Measurements from ENCODE around the gene ASXL1.
A peak's percentile ranks its signal among the peaks of the same experiment; 100 is the strongest.

Gene ASXL1

DNA sequence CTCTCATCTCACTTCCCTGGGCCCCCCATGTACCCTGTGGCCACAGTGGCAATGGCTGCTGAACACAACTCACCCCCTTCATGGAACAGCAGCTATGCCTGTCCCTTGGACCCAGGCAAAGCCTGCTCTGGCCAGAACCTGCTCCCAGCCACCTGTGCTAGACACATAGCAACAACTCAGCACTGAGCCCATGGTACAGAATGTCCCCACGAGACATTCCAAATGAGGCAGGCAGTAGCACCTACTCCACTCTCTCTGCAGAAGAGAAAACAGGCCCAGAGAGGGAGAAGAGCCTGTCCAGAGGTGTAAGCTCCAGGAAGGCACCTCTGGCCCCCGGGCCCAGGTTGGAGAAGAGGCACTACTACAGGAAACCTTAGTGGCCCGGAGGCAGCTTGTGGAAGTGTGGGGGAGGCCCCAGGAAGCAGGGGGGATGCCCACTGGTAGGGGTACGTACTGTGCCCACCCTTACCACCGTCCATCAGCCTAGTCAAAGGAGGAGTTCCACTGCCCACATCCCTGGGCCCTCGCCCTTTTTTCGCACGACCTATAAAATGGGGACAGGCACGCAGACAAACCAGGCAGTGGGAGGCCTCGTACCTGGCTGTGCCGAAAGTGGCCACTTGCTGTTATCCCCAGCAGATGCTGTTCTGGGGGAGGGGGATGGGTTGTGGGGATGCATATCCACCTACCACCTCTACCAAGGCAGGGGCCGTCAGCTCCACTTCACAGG lies 97.2 kb downstream of the ASXL1 start:
- H3K27me3 ChIP-seq (ENCODE audit: insufficient read depth, low read depth) = no peaks in the 10 kb centered on the region
- H2AFZ ChIP-seq (ENCODE audit: low read depth) = no peak overlapping the region
- H3K36me3 ChIP-seq (ENCODE audit: insufficient read depth) = no peaks in the 10 kb centered on the region
- H3K4me2 ChIP-seq = no peak overlapping the region
- no peak overlapping the region for H3K4me3 ChIP-seq (IDR thresholded peaks at IDR 0.05; ENCODE audit: insufficient read depth, low read depth, low read length)
- TF ChIP-seq, protein P1, sequence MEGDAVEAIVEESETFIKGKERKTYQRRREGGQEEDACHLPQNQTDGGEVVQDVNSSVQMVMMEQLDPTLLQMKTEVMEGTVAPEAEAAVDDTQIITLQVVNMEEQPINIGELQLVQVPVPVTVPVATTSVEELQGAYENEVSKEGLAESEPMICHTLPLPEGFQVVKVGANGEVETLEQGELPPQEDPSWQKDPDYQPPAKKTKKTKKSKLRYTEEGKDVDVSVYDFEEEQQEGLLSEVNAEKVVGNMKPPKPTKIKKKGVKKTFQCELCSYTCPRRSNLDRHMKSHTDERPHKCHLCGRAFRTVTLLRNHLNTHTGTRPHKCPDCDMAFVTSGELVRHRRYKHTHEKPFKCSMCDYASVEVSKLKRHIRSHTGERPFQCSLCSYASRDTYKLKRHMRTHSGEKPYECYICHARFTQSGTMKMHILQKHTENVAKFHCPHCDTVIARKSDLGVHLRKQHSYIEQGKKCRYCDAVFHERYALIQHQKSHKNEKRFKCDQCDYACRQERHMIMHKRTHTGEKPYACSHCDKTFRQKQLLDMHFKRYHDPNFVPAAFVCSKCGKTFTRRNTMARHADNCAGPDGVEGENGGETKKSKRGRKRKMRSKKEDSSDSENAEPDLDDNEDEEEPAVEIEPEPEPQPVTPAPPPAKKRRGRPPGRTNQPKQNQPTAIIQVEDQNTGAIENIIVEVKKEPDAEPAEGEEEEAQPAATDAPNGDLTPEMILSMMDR (conservative IDR thresholded peaks at IDR 0.05; ENCODE audit: low read depth, low read length) = no peak
- no peaks in the 10 kb centered on the region for H4K20me1 ChIP-seq (ENCODE audit: insufficient read depth)
- H3K4me1 ChIP-seq (ENCODE audit: low read depth, poor library complexity, severe bottlenecking) = peaks cover 18% of the 10 kb centered on the region
- H3K27ac ChIP-seq = no peak overlapping the region
- H3K9ac ChIP-seq = no peak overlapping the region
- no peaks in the 10 kb centered on the region for H3K79me2 ChIP-seq (ENCODE audit: insufficient read depth, low read depth)

DNA sequence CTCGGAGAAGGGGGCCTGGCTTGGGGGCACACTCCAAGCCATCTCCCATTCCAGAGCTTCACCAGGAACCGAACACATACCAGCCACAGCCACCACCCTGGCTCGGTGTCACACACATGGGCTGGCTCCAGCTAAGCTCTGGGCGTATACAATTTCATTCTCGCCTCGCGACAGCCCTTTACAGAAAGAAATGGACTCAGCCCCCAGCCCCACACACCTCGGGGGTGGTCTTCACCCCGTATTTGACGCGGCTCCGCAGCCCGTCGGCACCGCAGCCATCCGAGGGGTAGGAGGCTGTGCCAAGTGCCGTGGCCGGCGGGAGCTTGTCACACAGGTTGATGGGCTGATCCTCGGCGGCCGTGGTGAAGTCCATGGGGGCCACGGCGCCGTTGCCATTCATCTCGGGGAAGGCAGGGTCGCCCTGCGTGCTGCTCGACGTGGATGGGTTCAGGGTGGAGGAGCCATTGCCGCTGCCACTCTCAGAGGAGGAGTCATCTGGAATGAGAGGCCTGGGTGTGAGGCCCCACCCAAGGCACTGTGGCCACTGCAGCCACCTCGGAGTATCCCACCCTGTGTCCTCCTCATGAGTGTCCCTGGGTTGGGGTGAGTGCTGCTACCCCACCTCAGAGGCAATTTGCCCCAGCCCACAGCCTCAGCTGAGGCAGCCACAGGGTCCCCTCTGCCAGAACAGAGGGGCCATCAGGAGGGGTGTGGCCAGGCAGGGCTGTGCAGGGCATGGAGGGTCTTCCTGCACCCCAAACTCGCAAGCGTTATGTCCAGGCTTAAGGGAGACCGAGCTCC lies 98.0 kb downstream of the ASXL1 start:
- no peaks in the 10 kb centered on the region for H3K36me3 ChIP-seq (ENCODE audit: insufficient read depth)
- H3K4me1 ChIP-seq (ENCODE audit: low read depth, poor library complexity, severe bottlenecking) = peaks cover 18% of the 10 kb centered on the region
- H3K4me2 ChIP-seq = peak overlapping the region; percentile 86
- no peaks in the 10 kb centered on the region for H3K27me3 ChIP-seq (ENCODE audit: insufficient read depth, low read depth)
- no peak overlapping the region for H3K4me3 ChIP-seq (IDR thresholded peaks at IDR 0.05; ENCODE audit: insufficient read depth, low read depth, low read length)
- no peaks in the 10 kb centered on the region for H4K20me1 ChIP-seq (ENCODE audit: insufficient read depth)
- peak overlapping the region; percentile 81 for H2AFZ ChIP-seq (ENCODE audit: low read depth)
- peak overlapping the region; percentile 51; the same call in 1 of the 2 replicates for H3K9ac ChIP-seq
- peak overlapping the region; percentile 45; the same call in 1 of the 2 replicates for H3K27ac ChIP-seq
- H3K79me2 ChIP-seq (ENCODE audit: insufficient read depth, low read depth) = no peaks in the 10 kb centered on the region
- TF ChIP-seq, protein P1 (conservative IDR thresholded peaks at IDR 0.05; ENCODE audit: low read depth, low read length) = no peak

DNA sequence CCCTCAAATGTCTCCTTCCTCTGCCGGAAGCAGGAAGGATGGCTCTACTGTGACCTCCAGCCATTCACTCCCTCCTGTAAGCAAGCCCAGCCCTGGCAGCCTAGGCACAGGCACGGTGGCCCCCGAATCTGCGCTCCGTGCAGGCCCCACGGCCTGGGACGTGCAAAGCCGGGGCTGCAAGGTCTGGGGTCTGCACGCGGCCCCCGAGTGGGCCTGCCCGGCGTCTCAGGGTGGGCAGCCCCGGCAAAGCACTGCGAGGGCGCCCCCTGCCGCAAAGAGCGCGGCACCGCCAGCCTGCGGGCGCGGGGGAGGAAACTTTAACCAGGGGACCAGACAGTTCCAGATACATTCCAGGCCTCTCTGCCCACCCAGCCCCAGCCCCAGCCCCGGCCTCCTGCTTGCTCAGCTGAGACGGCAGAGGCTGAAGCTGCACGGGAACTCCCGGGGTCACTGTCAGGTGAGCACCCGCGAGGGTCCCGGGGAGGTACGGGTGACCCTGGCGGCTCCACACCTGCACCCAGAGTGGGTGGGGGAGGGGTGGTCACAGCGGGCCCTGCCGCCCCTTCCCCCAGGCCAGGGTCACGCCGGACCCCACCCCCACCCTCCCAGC lies 98.8 kb downstream of the ASXL1 start:
- H3K36me3 ChIP-seq (ENCODE audit: insufficient read depth) = no peaks in the 10 kb centered on the region
- H3K4me3 ChIP-seq (IDR thresholded peaks at IDR 0.05; ENCODE audit: insufficient read depth, low read depth, low read length) = no peak overlapping the region

DNA sequence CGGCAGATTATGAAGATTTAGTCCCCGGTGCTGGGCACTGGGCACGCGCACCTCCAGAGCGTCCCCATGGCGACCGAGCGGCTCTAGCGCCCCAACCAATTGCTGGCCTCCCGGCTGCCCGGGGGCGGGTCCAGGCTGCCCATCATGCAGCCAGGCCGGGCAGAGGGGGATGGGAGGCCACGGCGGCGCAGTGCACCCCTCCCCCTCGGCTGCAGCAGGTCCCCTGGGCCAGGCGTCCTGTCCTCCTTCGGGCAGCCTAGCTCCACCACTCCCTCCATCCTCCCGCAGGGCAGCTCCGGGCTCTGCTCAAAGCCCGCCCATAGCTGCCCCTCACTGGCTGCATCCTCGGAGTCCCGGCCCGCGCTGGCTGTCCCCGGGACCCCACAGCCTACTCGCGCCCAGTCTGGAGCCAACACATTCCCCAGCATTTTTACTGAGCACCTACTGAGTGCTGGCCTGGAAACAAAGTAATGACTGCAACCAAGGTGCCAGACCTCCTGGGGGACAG lies 99.4 kb downstream of the ASXL1 start:
- peak overlapping the region; percentile 86 for H3K4me2 ChIP-seq
- peak overlapping the region; percentile 81 for H2AFZ ChIP-seq (ENCODE audit: low read depth)

More for the DNA sequence above, 98.8 kb downstream of the ASXL1 start:
- TF ChIP-seq, protein P1 (conservative IDR thresholded peaks at IDR 0.05; ENCODE audit: low read depth, low read length) = peak; percentile 91
- Histone ChIP-seq H3K4me1 (ENCODE audit: low read depth, poor library complexity, severe bottlenecking) (peaks cover 18% of the 10 kb centered on the region), H2AFZ (ENCODE audit: low read depth) (peak overlapping the region; percentile 81), H3K27ac (peak overlapping the region; percentile 45), H3K79me2 (ENCODE audit: insufficient read depth, low read depth) (no peaks in the 10 kb centered on the region), H4K20me1 (ENCODE audit: insufficient read depth) (no peaks in the 10 kb centered on the region), H3K9ac (peak overlapping the region; percentile 51; the same call in 1 of the 2 replicates), H3K4me2 (peak overlapping the region; percentile 86), H3K27me3 (ENCODE audit: insufficient read depth, low read depth) (no peaks in the 10 kb centered on the region)

More for the DNA sequence above, 99.4 kb downstream of the ASXL1 start:
- peak overlapping the region; percentile 51; the same call in 1 of the 2 replicates for H3K9ac ChIP-seq
- H3K4me3 ChIP-seq (IDR thresholded peaks at IDR 0.05; ENCODE audit: insufficient read depth, low read depth, low read length) = no peak overlapping the region
- no peaks in the 10 kb centered on the region for H4K20me1 ChIP-seq (ENCODE audit: insufficient read depth)
- H3K27me3 ChIP-seq (ENCODE audit: insufficient read depth, low read depth) = no peaks in the 10 kb centered on the region
- TF ChIP-seq, protein P1 (conservative IDR thresholded peaks at IDR 0.05; ENCODE audit: low read depth, low read length) = no peak
- peak overlapping the region; percentile 45 for H3K27ac ChIP-seq
- no peaks in the 10 kb centered on the region for H3K79me2 ChIP-seq (ENCODE audit: insufficient read depth, low read depth)
- peaks cover 18% of the 10 kb centered on the region for H3K4me1 ChIP-seq (ENCODE audit: low read depth, poor library complexity, severe bottlenecking)
- H3K36me3 ChIP-seq (ENCODE audit: insufficient read depth) = no peaks in the 10 kb centered on the region
